HG03521 (cell line): ENCODE data around the gene TLE1.

Experiments used
- ATAC-seq: cut with Tn5 transposase; IDR thresholded peaks from one replicate; pipeline ENCODE4 v1.9.1; 2021; ENCODE audit warnings: mild to moderate bottlenecking, moderate library complexity; ENCODE audit not compliant: unreplicated experiment

The TLE1 gene

GRCh38 chr9:81686614-81687520 lies 2.5 kb downstream of the TLE1 start:
- no peak for ATAC-seq

- no peak for ATAC-seq
Observed at GRCh38 chr9:81685763-81686613, 3.4 kb downstream of the TLE1 start.

GRCh38 chr9:81684635-81685034 lies 4.7 kb downstream of the TLE1 start:
- no peak for ATAC-seq

GRCh38 chr9:81683704-81684103 lies 5.6 kb downstream of the TLE1 start:
- ATAC-seq = no peak

GRCh38 chr9:81683238-81683637 lies 6.1 kb downstream of the TLE1 start:
- ATAC-seq = no peak

- ATAC-seq = no peak
Observed at GRCh38 chr9:81682797-81683196, 6.5 kb downstream of the TLE1 start.

GRCh38 chr9:81682177-81682576 lies 7.2 kb downstream of the TLE1 start:
- no peak for ATAC-seq

GRCh38 chr9:81680506-81680905 lies 8.8 kb downstream of the TLE1 start:
- ATAC-seq = no peak

- ATAC-seq = no peak
Observed at GRCh38 chr9:81680006-81680405, 9.3 kb downstream of the TLE1 start.

GRCh38 chr9:81678088-81678487 lies 11.3 kb downstream of the TLE1 start:
- ATAC-seq = no peak

- ATAC-seq = no peak
Observed at GRCh38 chr9:81676395-81676794, 13.0 kb downstream of the TLE1 start.

- no peak for ATAC-seq
Observed at GRCh38 chr9:81673310-81673709, 16.0 kb downstream of the TLE1 start.

- ATAC-seq = no peak
Observed at GRCh38 chr9:81671880-81672280, 17.5 kb downstream of the TLE1 start.

GRCh38 chr9:81669866-81670265 lies 19.5 kb downstream of the TLE1 start:
- ATAC-seq = no peak

- no peak for ATAC-seq
Observed at GRCh38 chr9:81669041-81669651, 20.2 kb downstream of the TLE1 start.

- ATAC-seq = no peak
Observed at GRCh38 chr9:81666123-81666522, 23.2 kb downstream of the TLE1 start.

- no peak for ATAC-seq
Observed at GRCh38 chr9:81665322-81665871, 23.9 kb downstream of the TLE1 start.

- no peak for ATAC-seq
Observed at GRCh38 chr9:81664638-81665222, 24.6 kb downstream of the TLE1 start.

GRCh38 chr9:81661339-81661738 lies 28.0 kb downstream of the TLE1 start:
- no peak for ATAC-seq

- ATAC-seq = no peak
Observed at GRCh38 chr9:81656871-81657337, 32.4 kb downstream of the TLE1 start.

GRCh38 chr9:81656004-81656403 lies 33.3 kb downstream of the TLE1 start:
- peak; percentile 64 for ATAC-seq
